ENCODE data around the gene SULT2A1. TPM values are rescaled to one million over a fixed set of nuclear protein-coding genes. Genes with fewer than 3 reads are reported as not detected.

Gene SULT2A1
- polyA plus RNA-seq, 1 donor from 2014 or later, result not detected

DNA sequence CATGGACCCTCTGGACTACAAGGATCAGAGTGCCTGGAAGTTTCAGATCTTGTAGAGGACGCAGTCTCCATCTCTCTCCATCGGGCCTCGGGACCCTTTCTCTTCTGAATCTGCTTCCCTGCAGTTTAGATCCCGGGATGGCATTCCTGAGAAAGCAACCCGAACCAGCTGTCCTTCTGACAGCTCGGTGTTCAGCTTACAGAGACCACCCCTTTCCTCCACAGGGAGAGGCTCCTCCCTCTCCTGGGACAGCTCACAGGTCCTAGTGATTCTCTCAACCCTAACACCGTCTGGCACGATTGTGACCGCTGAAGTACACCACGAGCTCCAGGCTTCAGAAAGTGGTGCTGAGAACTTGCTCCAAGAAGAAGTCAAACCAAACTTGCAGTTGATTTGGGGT is 46.2 kb downstream of the SULT2A1 start:
- Histone ChIP-seq H3K36me3 (ENCODE audit: insufficient read depth, low read length) (no peaks in the 10 kb centered on the region), H3K4me3 (ENCODE audit: low read length) (no peak overlapping the region), H3K9me3 (ENCODE audit: low read length) (no peaks in the 10 kb centered on the region), H3K27me3 (ENCODE audit: insufficient read depth, low read depth, low read length) (no peaks in the 10 kb centered on the region), H2AFZ (ENCODE audit: low read depth, low read length) (no peak overlapping the region), H3K9me2 (ENCODE audit: insufficient read depth, low read length) (no peaks in the 10 kb centered on the region), H4K20me1 (ENCODE audit: insufficient read depth) (no peaks in the 10 kb centered on the region), H3K4me2 (ENCODE audit: low read length) (no peak overlapping the region), H3K9ac (ENCODE audit: low read length) (no peak overlapping the region), H3K79me2 (replicated peaks; ENCODE audit: insufficient read depth, low read length) (no peaks in the 10 kb centered on the region), H3F3A (ENCODE audit: insufficient read depth, low read length, poor library complexity, severe bottlenecking) (no peaks in the 10 kb centered on the region), H3K27ac (ENCODE audit: low read length) (no peak overlapping the region)
- TF ChIP-seq, protein P1, sequence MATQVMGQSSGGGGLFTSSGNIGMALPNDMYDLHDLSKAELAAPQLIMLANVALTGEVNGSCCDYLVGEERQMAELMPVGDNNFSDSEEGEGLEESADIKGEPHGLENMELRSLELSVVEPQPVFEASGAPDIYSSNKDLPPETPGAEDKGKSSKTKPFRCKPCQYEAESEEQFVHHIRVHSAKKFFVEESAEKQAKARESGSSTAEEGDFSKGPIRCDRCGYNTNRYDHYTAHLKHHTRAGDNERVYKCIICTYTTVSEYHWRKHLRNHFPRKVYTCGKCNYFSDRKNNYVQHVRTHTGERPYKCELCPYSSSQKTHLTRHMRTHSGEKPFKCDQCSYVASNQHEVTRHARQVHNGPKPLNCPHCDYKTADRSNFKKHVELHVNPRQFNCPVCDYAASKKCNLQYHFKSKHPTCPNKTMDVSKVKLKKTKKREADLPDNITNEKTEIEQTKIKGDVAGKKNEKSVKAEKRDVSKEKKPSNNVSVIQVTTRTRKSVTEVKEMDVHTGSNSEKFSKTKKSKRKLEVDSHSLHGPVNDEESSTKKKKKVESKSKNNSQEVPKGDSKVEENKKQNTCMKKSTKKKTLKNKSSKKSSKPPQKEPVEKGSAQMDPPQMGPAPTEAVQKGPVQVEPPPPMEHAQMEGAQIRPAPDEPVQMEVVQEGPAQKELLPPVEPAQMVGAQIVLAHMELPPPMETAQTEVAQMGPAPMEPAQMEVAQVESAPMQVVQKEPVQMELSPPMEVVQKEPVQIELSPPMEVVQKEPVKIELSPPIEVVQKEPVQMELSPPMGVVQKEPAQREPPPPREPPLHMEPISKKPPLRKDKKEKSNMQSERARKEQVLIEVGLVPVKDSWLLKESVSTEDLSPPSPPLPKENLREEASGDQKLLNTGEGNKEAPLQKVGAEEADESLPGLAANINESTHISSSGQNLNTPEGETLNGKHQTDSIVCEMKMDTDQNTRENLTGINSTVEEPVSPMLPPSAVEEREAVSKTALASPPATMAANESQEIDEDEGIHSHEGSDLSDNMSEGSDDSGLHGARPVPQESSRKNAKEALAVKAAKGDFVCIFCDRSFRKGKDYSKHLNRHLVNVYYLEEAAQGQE (IDR thresholded peaks at IDR 0.05; ENCODE audit: borderline replicate concordance), result no peak
- TF ChIP-seq SMC3 (conservative IDR thresholded peaks at IDR 0.05; ENCODE audit: poor library complexity), result no peak
- TF ChIP-seq POLR2AphosphoS5 (IDR thresholded peaks at IDR 0.05), result no peak
- no peak for TF ChIP-seq MXI1 (conservative IDR thresholded peaks at IDR 0.05; ENCODE audit: poor library complexity, severe bottlenecking)
- TF ChIP-seq EZH2 (IDR thresholded peaks at IDR 0.05; ENCODE audit: borderline replicate concordance, insufficient read depth, low read length, poor library complexity, severe bottlenecking), result no peak
- TF ChIP-seq RAD21 (conservative IDR thresholded peaks at IDR 0.05), result no peak
- TF ChIP-seq TAF1 (IDR thresholded peaks at IDR 0.05; ENCODE audit: low read depth), result no peak
- TF ChIP-seq EP300 (conservative IDR thresholded peaks at IDR 0.05; ENCODE audit: poor library complexity, severe bottlenecking), result no peak
- TF ChIP-seq, protein P2, sequence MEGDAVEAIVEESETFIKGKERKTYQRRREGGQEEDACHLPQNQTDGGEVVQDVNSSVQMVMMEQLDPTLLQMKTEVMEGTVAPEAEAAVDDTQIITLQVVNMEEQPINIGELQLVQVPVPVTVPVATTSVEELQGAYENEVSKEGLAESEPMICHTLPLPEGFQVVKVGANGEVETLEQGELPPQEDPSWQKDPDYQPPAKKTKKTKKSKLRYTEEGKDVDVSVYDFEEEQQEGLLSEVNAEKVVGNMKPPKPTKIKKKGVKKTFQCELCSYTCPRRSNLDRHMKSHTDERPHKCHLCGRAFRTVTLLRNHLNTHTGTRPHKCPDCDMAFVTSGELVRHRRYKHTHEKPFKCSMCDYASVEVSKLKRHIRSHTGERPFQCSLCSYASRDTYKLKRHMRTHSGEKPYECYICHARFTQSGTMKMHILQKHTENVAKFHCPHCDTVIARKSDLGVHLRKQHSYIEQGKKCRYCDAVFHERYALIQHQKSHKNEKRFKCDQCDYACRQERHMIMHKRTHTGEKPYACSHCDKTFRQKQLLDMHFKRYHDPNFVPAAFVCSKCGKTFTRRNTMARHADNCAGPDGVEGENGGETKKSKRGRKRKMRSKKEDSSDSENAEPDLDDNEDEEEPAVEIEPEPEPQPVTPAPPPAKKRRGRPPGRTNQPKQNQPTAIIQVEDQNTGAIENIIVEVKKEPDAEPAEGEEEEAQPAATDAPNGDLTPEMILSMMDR (IDR thresholded peaks at IDR 0.05; ENCODE audit: poor library complexity, severe bottlenecking), result no peak

DNA sequence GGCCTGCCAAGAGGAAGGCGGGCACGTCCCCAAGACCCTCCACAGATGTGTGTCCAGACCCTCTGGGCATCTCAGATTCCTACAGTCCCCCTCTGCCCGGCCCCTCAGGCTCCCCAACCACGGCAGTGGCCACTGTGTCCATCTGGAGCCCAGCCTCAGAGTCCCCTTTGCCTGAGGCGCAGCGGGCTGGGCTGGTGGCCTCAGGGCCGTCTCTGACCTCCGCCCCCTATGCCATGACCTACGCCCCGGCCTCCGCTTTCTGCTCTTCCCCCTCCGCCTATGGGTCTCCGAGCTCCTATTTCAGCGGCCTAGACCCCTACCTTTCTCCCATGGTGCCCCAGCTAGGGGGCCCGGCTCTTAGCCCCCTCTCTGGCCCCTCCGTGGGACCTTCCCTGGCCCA is 46.7 kb downstream of the SULT2A1 start:
- no peaks in the 10 kb centered on the region for H3K9me3 ChIP-seq (ENCODE audit: low read length)
- no peaks in the 10 kb centered on the region for H3K27me3 ChIP-seq (ENCODE audit: insufficient read depth, low read depth, low read length)
- H3K4me2 ChIP-seq (ENCODE audit: low read length), result no peak overlapping the region
- no peak overlapping the region for H2AFZ ChIP-seq (ENCODE audit: low read depth, low read length)
- no peak overlapping the region for H3K4me3 ChIP-seq (ENCODE audit: low read length)
- H3K79me2 ChIP-seq (replicated peaks; ENCODE audit: insufficient read depth, low read length), result no peaks in the 10 kb centered on the region
- no peaks in the 10 kb centered on the region for H3K9me2 ChIP-seq (ENCODE audit: insufficient read depth, low read length)
- no peak overlapping the region for H3K27ac ChIP-seq (ENCODE audit: low read length)
- H3F3A ChIP-seq (ENCODE audit: insufficient read depth, low read length, poor library complexity, severe bottlenecking), result no peaks in the 10 kb centered on the region
- H3K36me3 ChIP-seq (ENCODE audit: insufficient read depth, low read length), result no peaks in the 10 kb centered on the region
- TF ChIP-seq POLR2AphosphoS5 (IDR thresholded peaks at IDR 0.05), result no peak
- no peak for TF ChIP-seq MXI1 (conservative IDR thresholded peaks at IDR 0.05; ENCODE audit: poor library complexity, severe bottlenecking)
- no peak for TF ChIP-seq EP300 (conservative IDR thresholded peaks at IDR 0.05; ENCODE audit: poor library complexity, severe bottlenecking)
- TF ChIP-seq, protein P2 (IDR thresholded peaks at IDR 0.05; ENCODE audit: poor library complexity, severe bottlenecking), result no peak
- no peak for TF ChIP-seq TAF1 (IDR thresholded peaks at IDR 0.05; ENCODE audit: low read depth)
- TF ChIP-seq, protein P1 (IDR thresholded peaks at IDR 0.05; ENCODE audit: borderline replicate concordance), result no peak
- TF ChIP-seq SMC3 (conservative IDR thresholded peaks at IDR 0.05; ENCODE audit: poor library complexity), result no peak
- no peak for TF ChIP-seq EZH2 (IDR thresholded peaks at IDR 0.05; ENCODE audit: borderline replicate concordance, insufficient read depth, low read length, poor library complexity, severe bottlenecking)
- no peak for TF ChIP-seq RAD21 (conservative IDR thresholded peaks at IDR 0.05)
- H4K20me1 ChIP-seq (ENCODE audit: insufficient read depth), result no peaks in the 10 kb centered on the region
- H3K9ac ChIP-seq (ENCODE audit: low read length), result no peak overlapping the region
